Activated CD4-positive, alpha-beta T cell treated with anti-CD3 and anti-CD28 coated beads, Interleukin-2, amount 50 U/mL, for 48 hours (primary cell): ENCODE results near the gene MYO3B.
"Not testable (repeated sequence)": the region's sequence is repeated elsewhere in the genome, so short reads cannot be mapped to it uniquely, and the experiment has no call there.

Experiments used
- DNase-seq, 2 experiments: peaks; one replicate each; pipeline ENCODE4 v3.0.0-alpha.2; 2020

The MYO3B gene

GRCh38 chr2:170391018-170391417 lies 213.1 kb downstream of the MYO3B start:
- DNase-seq = no peak

- DNase-seq = no peak
Observed at GRCh38 chr2:170391697-170392096, 213.8 kb downstream of the MYO3B start.

DNA sequence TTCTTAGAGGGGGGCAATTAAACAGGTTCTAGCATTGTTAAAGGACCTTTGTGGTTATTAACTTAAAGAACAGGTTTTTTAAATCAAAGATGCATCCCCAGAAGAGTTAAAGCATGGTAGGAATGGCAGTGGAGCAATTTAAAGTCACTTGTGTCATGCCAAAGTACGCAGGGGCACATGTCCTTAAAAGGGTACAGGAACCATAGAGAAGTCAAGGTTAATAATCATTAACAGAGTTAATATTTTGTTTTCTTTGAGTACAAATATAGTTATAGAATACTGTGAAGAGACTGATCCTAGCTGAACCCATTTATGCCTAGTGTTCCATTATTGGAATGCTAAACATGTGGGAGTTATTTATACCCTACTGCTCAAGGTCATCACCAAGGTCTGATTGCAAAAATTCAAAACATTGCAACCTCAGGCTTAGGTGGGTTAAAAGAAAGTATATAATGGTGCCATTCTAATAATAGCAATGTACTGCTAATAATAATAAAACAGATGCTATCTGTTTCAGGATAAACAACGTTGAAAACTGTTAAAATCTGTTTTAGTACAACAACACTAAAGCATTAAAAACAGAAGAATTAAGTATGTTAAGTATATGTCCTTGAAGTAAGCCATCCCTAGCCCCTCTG lies 216.0 kb downstream of the MYO3B start:
- no peak for DNase-seq

- DNase-seq = no peak
Observed at GRCh38 chr2:170394641-170395387, 216.9 kb downstream of the MYO3B start.

- DNase-seq = no peak
Observed at GRCh38 chr2:170396799-170397459, 219.0 kb downstream of the MYO3B start.

DNA sequence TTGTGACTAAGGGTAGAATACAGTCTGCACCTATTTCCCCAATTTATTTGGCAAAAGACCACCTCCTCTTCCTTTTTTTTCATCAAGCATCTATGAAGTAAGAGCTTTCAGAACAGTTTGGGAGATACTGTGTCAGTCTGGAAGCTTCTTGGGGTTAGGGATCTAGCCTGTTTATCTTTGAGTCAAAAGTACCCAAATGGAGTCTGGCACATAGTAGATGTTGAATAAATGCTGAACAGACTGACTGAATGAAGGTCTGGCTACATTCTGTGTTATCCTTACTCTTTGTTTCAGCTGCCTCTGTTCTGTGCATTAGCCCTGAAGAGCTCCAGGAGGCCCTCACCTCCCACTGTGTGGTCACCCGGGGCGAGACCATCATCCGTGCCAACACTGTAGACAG lies 223.2 kb downstream of the MYO3B start:
- no peak for DNase-seq

DNA sequence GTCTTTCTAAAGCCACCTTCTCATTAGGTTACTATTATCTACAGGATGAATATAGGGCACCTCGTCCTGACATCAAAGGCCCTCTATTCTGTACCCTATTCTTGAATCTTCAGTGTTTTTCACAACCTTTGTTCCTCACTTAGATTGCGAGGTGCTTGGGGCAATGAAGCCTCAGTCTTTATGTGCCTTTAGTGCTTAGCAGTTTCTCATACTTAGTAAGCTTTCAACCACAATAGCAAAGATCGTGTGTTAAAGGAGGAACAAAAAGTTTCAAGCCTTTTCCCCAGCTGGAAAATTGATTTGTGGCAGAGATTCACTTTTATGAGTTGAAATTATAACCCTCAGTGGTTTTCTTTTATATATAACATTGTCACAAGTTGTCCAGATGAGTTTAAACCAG lies 226.9 kb downstream of the MYO3B start:
- no peak for DNase-seq

- DNase-seq = no peak
Observed at GRCh38 chr2:170405326-170405725, 227.4 kb downstream of the MYO3B start.

- peak in 1 of 2 experiments; percentile 3 for DNase-seq
Observed at GRCh38 chr2:170408461-170409163, 230.7 kb downstream of the MYO3B start.

GRCh38 chr2:170409164-170409535 lies 231.2 kb downstream of the MYO3B start:
- DNase-seq = peak; percentile 78 to 83

GRCh38 chr2:170411660-170412059 lies 233.7 kb downstream of the MYO3B start:
- no peak for DNase-seq

- DNase-seq = no peak
Observed at GRCh38 chr2:170420961-170421687, 243.2 kb downstream of the MYO3B start.

GRCh38 chr2:170423919-170424318 lies 246.0 kb downstream of the MYO3B start:
- no peak for DNase-seq

- no peak for DNase-seq
Observed at GRCh38 chr2:170425281-170425751, 247.4 kb downstream of the MYO3B start.

- DNase-seq = no peak
Observed at GRCh38 chr2:170428868-170429267, 250.9 kb downstream of the MYO3B start.

DNA sequence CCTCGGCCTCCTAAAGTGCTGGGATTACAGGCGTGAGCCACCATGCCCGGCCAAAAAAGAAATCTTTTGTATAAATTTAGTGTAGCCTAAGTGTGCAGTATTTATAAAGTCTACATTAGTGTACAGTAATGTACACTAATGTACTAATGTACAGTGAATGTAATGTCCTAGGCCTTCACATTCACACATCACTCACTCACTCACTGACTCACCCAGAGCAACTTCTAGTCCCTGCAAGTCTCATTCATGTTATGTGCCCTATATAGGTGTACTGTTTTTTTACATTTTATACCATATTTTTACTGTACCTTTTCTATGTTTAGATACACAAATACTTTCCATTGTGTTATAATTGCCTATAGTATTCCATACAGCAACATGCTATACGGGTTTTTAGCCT lies 254.9 kb downstream of the MYO3B start:
- no peak for DNase-seq

DNA sequence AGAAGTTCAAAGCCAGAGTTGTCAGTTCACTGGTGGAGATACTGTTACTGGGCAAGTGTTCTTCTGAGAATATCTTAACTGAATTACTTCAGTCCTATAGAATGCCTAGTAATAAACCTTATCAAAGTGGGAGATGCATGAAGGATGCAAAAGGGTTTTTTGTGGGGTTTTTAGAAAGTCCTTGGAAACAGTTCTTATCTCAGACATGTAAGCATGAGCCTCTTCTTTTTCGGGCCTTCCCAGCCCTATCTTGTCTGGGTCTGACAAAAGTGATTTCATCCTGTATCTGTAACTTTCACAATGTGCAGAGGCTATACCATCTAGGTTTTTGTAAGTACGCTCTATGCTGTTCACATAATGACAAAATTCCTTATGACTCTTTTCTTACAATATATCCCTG lies 255.5 kb downstream of the MYO3B start:
- no peak for DNase-seq

GRCh38 chr2:170434396-170434795 lies 256.4 kb downstream of the MYO3B start:
- DNase-seq = not testable (repeated sequence)

DNA sequence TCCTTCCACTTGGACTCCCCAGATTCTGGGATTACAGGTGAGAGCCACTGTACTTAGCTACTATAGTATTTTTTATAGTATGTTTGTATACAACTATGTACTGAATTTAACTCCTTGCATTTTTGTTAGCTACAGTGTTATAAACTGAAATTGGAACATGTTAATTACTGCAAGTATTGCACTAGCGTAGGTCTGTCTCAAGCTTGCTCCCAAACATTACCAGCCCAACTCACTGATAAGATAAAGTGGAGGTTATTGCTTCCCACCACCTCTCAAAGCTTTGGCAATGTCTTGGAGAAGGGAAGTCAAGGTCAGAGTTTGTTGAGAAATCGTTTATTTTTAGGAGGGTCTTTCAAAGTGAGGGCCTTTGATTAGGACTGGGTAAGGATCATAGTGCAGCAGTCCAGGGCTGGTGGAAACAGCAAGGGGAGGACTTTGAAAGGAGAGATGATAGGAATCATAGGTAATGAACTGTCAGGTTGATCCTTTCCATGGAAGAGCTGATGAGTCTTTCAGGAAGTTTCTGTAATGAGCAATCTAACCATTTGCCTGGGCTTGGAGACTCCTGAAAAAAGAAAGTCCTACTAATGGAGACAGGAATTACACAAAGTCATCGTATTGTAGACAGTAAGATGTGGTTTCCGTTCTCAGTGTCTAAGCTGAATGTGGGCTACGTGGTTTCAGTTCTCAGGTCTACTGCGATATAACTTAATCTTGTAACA lies 257.1 kb downstream of the MYO3B start:
- no peak for DNase-seq

DNA sequence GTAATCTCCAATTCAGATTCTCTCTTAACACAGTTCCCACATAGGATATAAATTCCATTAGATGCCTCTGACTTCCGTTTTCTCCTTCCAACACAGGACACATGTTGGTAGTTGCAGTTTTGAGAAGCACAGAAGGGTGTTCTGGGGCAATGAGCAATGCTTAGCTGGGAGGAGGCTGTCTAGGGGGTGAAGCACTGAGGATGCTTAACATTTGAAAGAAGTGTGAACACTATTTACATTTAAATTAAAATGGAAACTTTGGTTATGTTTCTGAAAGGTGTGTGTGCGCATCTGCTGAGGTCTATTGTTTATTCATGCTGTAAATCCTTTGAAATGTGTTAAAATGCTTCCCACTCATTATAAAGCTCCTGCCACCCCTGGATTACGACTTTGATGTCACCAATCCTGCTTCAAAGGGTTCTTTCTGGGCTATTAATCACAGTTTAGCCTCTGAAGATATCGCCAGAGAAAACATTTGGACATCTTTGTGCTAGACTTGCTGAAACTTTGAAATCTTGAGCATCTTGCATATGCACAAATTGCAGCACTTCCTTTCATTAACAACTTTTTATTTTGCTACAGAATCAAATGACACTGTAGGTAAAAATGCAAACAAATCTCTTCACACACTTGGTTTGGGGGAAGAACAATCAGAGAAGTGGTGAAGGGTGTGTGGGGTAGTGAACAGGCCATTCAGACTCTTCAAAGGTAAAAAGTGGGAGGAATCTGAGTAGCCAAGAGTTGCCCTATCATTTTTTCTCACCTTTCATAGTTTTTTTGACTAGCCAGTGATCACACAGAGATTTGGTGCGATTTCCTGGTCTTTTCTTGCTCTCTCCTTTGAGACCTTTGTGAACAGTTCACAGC lies 258.4 kb downstream of the MYO3B start:
- DNase-seq = no peak

GRCh38 chr2:170446078-170446477 lies 268.1 kb downstream of the MYO3B start:
- DNase-seq = no peak
